Spleen (tissue), 7 donors: ENCODE measurements around the gene HCK.

Experiments
- POLR2A ChIP-seq, 3 donors: fragments of 450-650 bp; IDR thresholded peaks; one replicate each; pipeline ENCODE4 v1.5.1; 2017; ENCODE audit warnings: antibody characterized with exemption in 3 of 3, mild to moderate bottlenecking in 1 of 3
- POLR2AphosphoS5 ChIP-seq, 3 donors: sonication (generic); formaldehyde crosslinking; IDR thresholded peaks; one replicate each; pipeline ENCODE4 v1.5.1; 2017; ENCODE audit warnings: antibody characterized with exemption in 3 of 3
- TF ChIP-seq, protein P1 (sequence below), 11 experiments: fragments of 200-600 bp in 7 of 11; fragments of 450-650 bp in 4 of 11; sonication (generic) in 4 of 11; IDR thresholded peaks in 8 of 11; conservative IDR thresholded peaks in 3 of 11; 1 replicate in 7 of 11; 2 replicates in 4 of 11; pipeline versions ENCODE4 v1.4.0 to v1.8.0; 2016 to 2021; ENCODE audit warnings: antibody characterized with exemption in 11 of 11, inconsistent platforms in 4 of 11, mild to moderate bottlenecking in 1 of 11
- donor health status: DM: no; HTN: no; CAD: no; lungs with moderate emphysema.
- donor health status: DM: no; HTN: no; CAD: no.
- donor health status: DM: no; HTN: no; CAD: no.

DNA sequence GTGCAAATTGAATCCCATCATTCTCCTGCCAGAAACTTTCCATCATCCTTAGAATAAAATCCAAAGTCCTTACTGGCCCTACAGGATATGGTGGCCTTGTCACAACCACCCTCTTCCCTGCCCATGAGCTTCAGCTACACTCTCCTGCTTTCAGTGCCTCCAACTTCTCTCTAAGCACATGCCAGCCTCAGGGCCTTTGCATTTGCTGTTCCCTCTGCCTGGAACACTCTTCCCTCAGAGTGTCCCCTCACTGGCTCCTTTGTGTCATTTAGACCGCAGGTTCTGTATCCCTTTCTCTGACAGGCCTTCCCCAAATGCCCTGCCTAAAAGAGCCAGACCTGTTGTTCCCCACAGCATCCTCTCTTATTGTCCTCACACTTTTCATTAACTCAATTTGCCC, 18.2 kb downstream of the HCK start:
- TF ChIP-seq, protein P1, sequence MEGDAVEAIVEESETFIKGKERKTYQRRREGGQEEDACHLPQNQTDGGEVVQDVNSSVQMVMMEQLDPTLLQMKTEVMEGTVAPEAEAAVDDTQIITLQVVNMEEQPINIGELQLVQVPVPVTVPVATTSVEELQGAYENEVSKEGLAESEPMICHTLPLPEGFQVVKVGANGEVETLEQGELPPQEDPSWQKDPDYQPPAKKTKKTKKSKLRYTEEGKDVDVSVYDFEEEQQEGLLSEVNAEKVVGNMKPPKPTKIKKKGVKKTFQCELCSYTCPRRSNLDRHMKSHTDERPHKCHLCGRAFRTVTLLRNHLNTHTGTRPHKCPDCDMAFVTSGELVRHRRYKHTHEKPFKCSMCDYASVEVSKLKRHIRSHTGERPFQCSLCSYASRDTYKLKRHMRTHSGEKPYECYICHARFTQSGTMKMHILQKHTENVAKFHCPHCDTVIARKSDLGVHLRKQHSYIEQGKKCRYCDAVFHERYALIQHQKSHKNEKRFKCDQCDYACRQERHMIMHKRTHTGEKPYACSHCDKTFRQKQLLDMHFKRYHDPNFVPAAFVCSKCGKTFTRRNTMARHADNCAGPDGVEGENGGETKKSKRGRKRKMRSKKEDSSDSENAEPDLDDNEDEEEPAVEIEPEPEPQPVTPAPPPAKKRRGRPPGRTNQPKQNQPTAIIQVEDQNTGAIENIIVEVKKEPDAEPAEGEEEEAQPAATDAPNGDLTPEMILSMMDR (IDR thresholded peaks at IDR 0.05 in 8 of 11, conservative IDR thresholded peaks at IDR 0.05 in 3 of 11), result no peak
- no peak for TF ChIP-seq POLR2A (IDR thresholded peaks at IDR 0.05)
- no peak for TF ChIP-seq POLR2AphosphoS5 (IDR thresholded peaks at IDR 0.05)
